Measurements from ENCODE around the gene U2AF2. TPM values are rescaled to one million over a fixed set of nuclear protein-coding genes. Genes with fewer than 3 reads are reported as not detected.

U2AF2 gene
- total and polyA plus RNA-seq, 2 of the 4 experiments (the other 2 are of a cell fraction): 120 to 260 TPM

GRCh38 chr19:55619286-55619685, 35.5 kb upstream of the U2AF2 start:
- Histone ChIP-seq H4K91ac (ENCODE audit: insufficient read depth, low read depth, low read length) (no peak overlapping the region), H3K4me1 (ENCODE audit: control insufficient read depth, insufficient read depth, low read length) (peaks cover 13% of the 10 kb centered on the region), H3K4ac (ENCODE audit: low read depth, low read length) (no peak overlapping the region), H3K9me3 (ENCODE audit: control insufficient read depth, insufficient read depth, low read length) (no peaks in the 10 kb centered on the region), H3K27ac (ENCODE audit: insufficient read depth, low read length) (peak overlapping the region; percentile 14; the same call in 1 of the 2 replicates), H2BK20ac (ENCODE audit: low read depth, low read length) (no peak overlapping the region), H2BK120ac (ENCODE audit: low read depth, low read length) (no peak overlapping the region), H4K5ac (ENCODE audit: low read depth, low read length) (no peak overlapping the region), H3K9me1 (ENCODE audit: insufficient read depth, low read length) (peaks cover 15% of the 10 kb centered on the region; the same call in 1 of the 2 replicates), H3K23ac (ENCODE audit: low read depth, low read length) (no peak overlapping the region), H3K27me3 (ENCODE audit: control insufficient read depth, insufficient read depth, low read length) (no peaks in the 10 kb centered on the region), H3K4me2 (ENCODE audit: low read depth, low read length) (peak overlapping the region; percentile 57; the same call in 1 of the 2 replicates), H2AFZ (replicated peaks; ENCODE audit: low read length, poor library complexity) (no peak overlapping the region), H3K4me3 (ENCODE audit: insufficient read depth, low read depth, low read length) (no peak overlapping the region), H2AK5ac (ENCODE audit: low read depth, low read length) (no peak overlapping the region), H3K36me3 (ENCODE audit: control insufficient read depth, insufficient read depth, low read length) (peaks cover 39% of the 10 kb centered on the region), H3K79me1 (ENCODE audit: low read depth in 1 of 2, low read length in 2 of 2) (peaks cover 15 to 48% of the 10 kb centered on the region in 2 experiments), H3K14ac (replicated peaks; ENCODE audit: low read depth, low read length) (no peak overlapping the region), H2BK5ac (ENCODE audit: low read depth, low read length, poor library complexity, severe bottlenecking) (no peak overlapping the region), H4K8ac (ENCODE audit: low read depth in 2 of 2, low read length in 2 of 2) (no peak overlapping the region), H2AK9ac (replicated peaks; ENCODE audit: low read depth, low read length, poor library complexity) (no peak overlapping the region), H3K56ac (ENCODE audit: extremely low read depth, insufficient read depth, low read length) (no peak overlapping the region), H3K18ac (ENCODE audit: low read depth, low read length) (no peak overlapping the region), H4K20me1 (ENCODE audit: insufficient read depth, low read length) (peaks cover 17% of the 10 kb centered on the region; the same call in 1 of the 2 replicates), H3K9ac (ENCODE audit: low read depth, low read length) (no peak overlapping the region), H2BK15ac (ENCODE audit: low read depth, low read length) (no peak overlapping the region)
- DNase-seq (peak; percentile 61), ATAC-seq (ENCODE audit: low read depth) (peak; percentile 40)
- dilution Hi-C loops (cut with HindIII; ENCODE audit: low sequenced_read_pairs, unreplicated experiment): no loop called here
- POLR2A ChIA-PET (ENCODE audit: unreplicated experiment): no interaction called here
- in situ Hi-C loops (cut with MboI; ENCODE audit: low sequenced_read_pairs): no loop called here
- WGBS, 2 experiments (ENCODE audit: extremely low coverage in 2 of 2, insufficient read length in 1 of 2): 67% methylated on average over 1 of the region's 3 CpGs; no CpG with 5 or more reads in 1 of the 2 experiments
- BruUV-seq (replicated peaks): no TSS peak
- intact Hi-C loops (cut with micrococcal nuclease): no loop called here
- TF ChIP-seq CEBPB (IDR thresholded peaks at IDR 0.05; ENCODE audit: low read depth, low read length) (peak; percentile 81), MAFK (IDR thresholded peaks at IDR 0.05; ENCODE audit: low read depth, low read length) (no peak)
- CTCF ChIA-PET: interaction anchor here (0.6 to 2.4 kb wide), 5 partner anchors 12 to 116 kb away, joined by 4 to 11 read pairs (median 4); partner anchors contain the start of gene ZNF865
